ENCODE results near the gene IPO4.
"Not testable (repeated sequence)": the region's sequence is repeated elsewhere in the genome, so short reads cannot be mapped to it uniquely, and the experiment has no call there.

IPO4 gene

GRCh38 chr14:24219080-24219479 lies 30.5 kb upstream of the IPO4 start:
- in situ Hi-C loops (cut with MboI; ENCODE audit: low sequenced_read_pairs) = no loop called here

- in situ Hi-C loops (cut with MboI; ENCODE audit: low sequenced_read_pairs) = not testable (repeated sequence)
Observed at GRCh38 chr14:24216876-24217275, 28.3 kb upstream of the IPO4 start.

- in situ Hi-C loops (cut with MboI; ENCODE audit: low sequenced_read_pairs) = no loop called here
Observed at GRCh38 chr14:24216345-24216699, 27.7 kb upstream of the IPO4 start.

GRCh38 chr14:24215495-24216344 lies 27.1 kb upstream of the IPO4 start, which contains the start of gene MDP1:
MDP1 (minus strand) TSS chr14:24216066; CDS start chr14:24215955, 111 bp downstream.
- in situ Hi-C loops (cut with MboI; ENCODE audit: low sequenced_read_pairs) = no loop called here

- in situ Hi-C loops (cut with MboI; ENCODE audit: low sequenced_read_pairs) = no loop called here
Observed at GRCh38 chr14:24213866-24214662, 25.4 kb upstream of the IPO4 start.

GRCh38 chr14:24212924-24213865 lies 24.6 kb upstream of the IPO4 start, which contains the start of gene CHMP4A:
CHMP4A (minus strand) TSS chr14:24213488; CDS start chr14:24213439, 49 bp downstream.
- in situ Hi-C loops (cut with MboI; ENCODE audit: low sequenced_read_pairs) = no loop called here

GRCh38 chr14:24211311-24211710 lies 22.7 kb upstream of the IPO4 start:
- in situ Hi-C loops (cut with MboI; ENCODE audit: low sequenced_read_pairs) = no loop called here

- in situ Hi-C loops (cut with MboI; ENCODE audit: low sequenced_read_pairs) = no loop called here
Observed at GRCh38 chr14:24207625-24208024, 19.0 kb upstream of the IPO4 start.

- in situ Hi-C loops (cut with MboI; ENCODE audit: low sequenced_read_pairs) = no loop called here
Observed at GRCh38 chr14:24207104-24207551, 18.5 kb upstream of the IPO4 start.

- in situ Hi-C loops (cut with MboI; ENCODE audit: low sequenced_read_pairs) = no loop called here
Observed at GRCh38 chr14:24206260-24207103, 17.9 kb upstream of the IPO4 start.

- in situ Hi-C loops (cut with MboI; ENCODE audit: low sequenced_read_pairs) = no loop called here
Observed at GRCh38 chr14:24204163-24205146, 15.8 kb upstream of the IPO4 start.

- in situ Hi-C loops (cut with MboI; ENCODE audit: low sequenced_read_pairs) = not testable (repeated sequence)
Observed at GRCh38 chr14:24203249-24203886, 14.8 kb upstream of the IPO4 start.

GRCh38 chr14:24202538-24202937 lies 13.9 kb upstream of the IPO4 start:
- in situ Hi-C loops (cut with MboI; ENCODE audit: low sequenced_read_pairs) = not testable (repeated sequence)

- in situ Hi-C loops (cut with MboI; ENCODE audit: low sequenced_read_pairs) = no loop called here
Observed at GRCh38 chr14:24198814-24199524, 10.4 kb upstream of the IPO4 start.

GRCh38 chr14:24197056-24197450 lies 8.4 kb upstream of the IPO4 start:
- in situ Hi-C loops (cut with MboI; ENCODE audit: low sequenced_read_pairs) = no loop called here

GRCh38 chr14:24196071-24197055 lies 7.7 kb upstream of the IPO4 start:
- in situ Hi-C loops (cut with MboI; ENCODE audit: low sequenced_read_pairs) = no loop called here

Measured in hTERT RPE-1 (cell line).